GM10266 (cell line): ENCODE data around the gene KCNQ1OT1.
A peak's percentile ranks its signal among the peaks of the same experiment; 100 is the strongest.

ENCODE experiments used
- DNase-seq: peaks from one replicate; pipeline ENCODE4 v3.0.0; 2012; ENCODE audit errors: extremely low spot score
- CTCF ChIP-seq: IDR thresholded peaks from 2 replicates; pipeline ENCODE4 v1.5.1; 2012; ENCODE audit warnings: mild to moderate bottlenecking, low read depth; ENCODE audit not compliant: control insufficient read depth, insufficient read depth; ENCODE audit errors: missing control alignments

KCNQ1OT1 gene

GRCh38 chr11:2699531-2700414 lies at the start of gene KCNQ1OT1:
TSS of gene KCNQ1OT1 (minus strand) at chr11:2699994.
- no peak for TF ChIP-seq CTCF
- DNase-seq, result peak; percentile 96

- TF ChIP-seq CTCF, result no peak
- DNase-seq, result no peak
These were observed 49.2 kb upstream of the KCNQ1OT1 start for GRCh38 chr11:2748814-2749554.

- DNase-seq, result no peak
- TF ChIP-seq CTCF, result no peak
These were observed 48.4 kb upstream of the KCNQ1OT1 start for GRCh38 chr11:2748061-2748813.

GRCh38 chr11:2747248-2748027 lies 47.6 kb upstream of the KCNQ1OT1 start:
- DNase-seq, result no peak
- no peak for TF ChIP-seq CTCF

GRCh38 chr11:2746401-2747247 lies 46.8 kb upstream of the KCNQ1OT1 start:
- DNase-seq, result no peak
- TF ChIP-seq CTCF, result no peak

GRCh38 chr11:2745511-2745910 lies 45.7 kb upstream of the KCNQ1OT1 start:
- TF ChIP-seq CTCF, result no peak
- no peak for DNase-seq
